PC-9 (cell line): Measurements from ENCODE around the gene NIPSNAP2. TPM values are rescaled to one million over a fixed set of nuclear protein-coding genes. Genes with fewer than 3 reads are reported as not detected.

Experiments used
- BruUV-seq: library from RNA; stranded (reverse); fragments of 400-500 nt; replicated peaks from 2 replicates; lab custom pipeline; 2021; lab: Mats Ljungman, UMichigan
- CTCF ChIA-PET: fragments of 300-600 bp; sonication (Branson Sonifier 250); formaldehyde crosslinking; loops from one replicate; lab custom pipeline; 2022; ENCODE audit warnings: antibody characterized with exemption; lab: Charles Lee
- POLR2A ChIA-PET: fragments of 300-600 bp; sonication (Branson Sonifier 250); formaldehyde crosslinking; loops from one replicate; lab custom pipeline; 2022; ENCODE audit warnings: antibody characterized with exemption; ENCODE audit not compliant: unreplicated experiment; lab: Charles Lee
- DNase-seq, 2 experiments: peaks; one replicate each; pipeline versions ENCODE4 v3.0.0 to v3.0.0-alpha.2; 2015 to 2022; ENCODE audit warnings: mixed read lengths in 1 of 2
- H2AFZ ChIP-seq: fragments of 200-600 bp; sonication (generic); 2 replicates; pipeline ENCODE4 v1.8.1; 2017; ENCODE audit warnings: antibody characterized with exemption
- H3F3A ChIP-seq: fragments of 200-600 bp; sonication (generic); 2 replicates; pipeline ENCODE4 v1.8.1; 2017; ENCODE audit warnings: antibody characterized with exemption, mild to moderate bottlenecking, low read depth; ENCODE audit not compliant: insufficient read depth
- H3K27ac ChIP-seq: fragments of 200-600 bp; sonication (generic); 2 replicates; pipeline ENCODE4 v1.6.1; 2016; ENCODE audit warnings: mixed run types
- H3K27me3 ChIP-seq: fragments of 200-600 bp; sonication (generic); 2 replicates; pipeline ENCODE4 v1.6.1; 2016; ENCODE audit warnings: low read depth, mixed run types; ENCODE audit not compliant: insufficient read depth
- H3K36me3 ChIP-seq: fragments of 200-600 bp; sonication (generic); 2 replicates; pipeline ENCODE4 v1.6.1; 2016; ENCODE audit warnings: low read depth, mixed run types
- H3K4me1 ChIP-seq: fragments of 200-600 bp; sonication (generic); replicated peaks from 2 replicates; pipeline ENCODE4 v1.6.1; 2016; ENCODE audit warnings: mixed run types; ENCODE audit not compliant: insufficient read depth
- H3K4me2 ChIP-seq: fragments of 200-600 bp; sonication (generic); 2 replicates; pipeline ENCODE4 v1.6.1; 2017; ENCODE audit warnings: mixed run types
- H3K4me3 ChIP-seq: fragments of 200-600 bp; sonication (generic); 2 replicates; pipeline ENCODE4 v1.6.1; 2016; ENCODE audit warnings: mixed run types
- H3K79me2 ChIP-seq: fragments of 200-600 bp; sonication (generic); 2 replicates; pipeline ENCODE4 v1.6.1; 2017; ENCODE audit warnings: low read depth, mixed run types
- H3K9me2 ChIP-seq: fragments of 200-600 bp; sonication (generic); 2 replicates; pipeline ENCODE4 v1.8.1; 2017; ENCODE audit warnings: mild to moderate bottlenecking; ENCODE audit not compliant: insufficient read depth
- H3K9me3 ChIP-seq: fragments of 200-600 bp; sonication (generic); 2 replicates; pipeline ENCODE4 v1.8.1; 2016; ENCODE audit warnings: low read depth; ENCODE audit not compliant: insufficient read depth
- H4K20me1 ChIP-seq: fragments of 200-600 bp; sonication (generic); 2 replicates; pipeline ENCODE4 v1.8.1; 2017; ENCODE audit not compliant: insufficient read depth
- EZH2 ChIP-seq: fragments of 200-600 bp; sonication (generic); IDR thresholded peaks from 2 replicates; pipeline ENCODE4 v1.8.0; 2017; ENCODE audit warnings: antibody characterized with exemption, low read depth
- intact Hi-C: fragments of 100-400 bp; cut with micrococcal nuclease; formaldehyde crosslinking; loops from one replicate; pipeline ENCODE4 v1.10.0; 2022; ENCODE audit not compliant: unreplicated experiment
- total RNA-seq: library from RNA; stranded (reverse); gene quantifications from 2 replicates; pipeline ENCODE4 v1.2.3, GENCODE V29; 2021
- TF ChIP-seq, protein P1 (sequence below): fragments of 200-600 bp; sonication (generic); conservative IDR thresholded peaks from 2 replicates; pipeline ENCODE4 v1.6.1; 2017; ENCODE audit warnings: mixed run types, antibody characterized with exemption, mild to moderate bottlenecking, moderate library complexity

Gene NIPSNAP2
- total RNA-seq, 1 experiment from 2014 or later: 96.1 TPM

DNA sequence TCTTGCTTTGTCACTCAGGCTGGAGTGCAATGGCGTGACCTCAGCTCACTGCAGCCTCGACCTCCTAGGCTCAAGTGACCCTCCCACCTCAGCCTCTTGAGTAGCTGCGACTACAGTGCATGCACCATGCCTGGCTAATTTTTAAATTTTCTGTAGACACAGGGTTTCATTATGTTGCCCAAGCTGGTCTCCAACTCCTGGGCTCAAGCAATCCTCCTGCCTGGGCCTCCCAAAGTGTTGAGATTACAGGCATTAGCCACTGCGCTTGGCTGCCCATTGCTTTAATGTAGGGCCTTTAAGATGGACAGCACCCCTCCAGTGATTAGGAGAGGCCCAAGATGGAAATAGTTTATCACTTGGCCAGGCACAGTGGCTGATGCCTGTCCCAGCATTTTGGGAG is 39.4 kb downstream of the NIPSNAP2 start:
- H3K36me3 ChIP-seq: peaks cover 2% of the 10 kb centered on the region; the same call in 1 of the 2 replicates
- H3K4me2 ChIP-seq: no peak overlapping the region
- no peak overlapping the region for H2AFZ ChIP-seq
- no peaks in the 10 kb centered on the region for H4K20me1 ChIP-seq
- no peak overlapping the region for H3K27ac ChIP-seq
- no peaks in the 10 kb centered on the region for H3K9me2 ChIP-seq
- no TSS peak for BruUV-seq
- no peak overlapping the region for H3K4me3 ChIP-seq
- no peaks in the 10 kb centered on the region for H3K79me2 ChIP-seq
- ChIA-PET CTCF (interaction anchor here (0.6 kb wide), 1 partner anchor 588 kb away, joined by 3 read pairs; no protein-coding TSS in a partner anchor), POLR2A (no interaction called here)
- peaks cover 18% of the 10 kb centered on the region; the same call in 1 of the 2 replicates for H3F3A ChIP-seq
- no peaks in the 10 kb centered on the region for H3K27me3 ChIP-seq
- DNase-seq: no peak
- intact Hi-C loops: no loop called here
- no peaks in the 10 kb centered on the region for H3K9me3 ChIP-seq
- TF ChIP-seq, protein P1, sequence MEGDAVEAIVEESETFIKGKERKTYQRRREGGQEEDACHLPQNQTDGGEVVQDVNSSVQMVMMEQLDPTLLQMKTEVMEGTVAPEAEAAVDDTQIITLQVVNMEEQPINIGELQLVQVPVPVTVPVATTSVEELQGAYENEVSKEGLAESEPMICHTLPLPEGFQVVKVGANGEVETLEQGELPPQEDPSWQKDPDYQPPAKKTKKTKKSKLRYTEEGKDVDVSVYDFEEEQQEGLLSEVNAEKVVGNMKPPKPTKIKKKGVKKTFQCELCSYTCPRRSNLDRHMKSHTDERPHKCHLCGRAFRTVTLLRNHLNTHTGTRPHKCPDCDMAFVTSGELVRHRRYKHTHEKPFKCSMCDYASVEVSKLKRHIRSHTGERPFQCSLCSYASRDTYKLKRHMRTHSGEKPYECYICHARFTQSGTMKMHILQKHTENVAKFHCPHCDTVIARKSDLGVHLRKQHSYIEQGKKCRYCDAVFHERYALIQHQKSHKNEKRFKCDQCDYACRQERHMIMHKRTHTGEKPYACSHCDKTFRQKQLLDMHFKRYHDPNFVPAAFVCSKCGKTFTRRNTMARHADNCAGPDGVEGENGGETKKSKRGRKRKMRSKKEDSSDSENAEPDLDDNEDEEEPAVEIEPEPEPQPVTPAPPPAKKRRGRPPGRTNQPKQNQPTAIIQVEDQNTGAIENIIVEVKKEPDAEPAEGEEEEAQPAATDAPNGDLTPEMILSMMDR: no peak
- TF ChIP-seq EZH2: no peak
- H3K4me1 ChIP-seq: no peaks in the 10 kb centered on the region

GRCh38 chr7:56007167-56007652 is 42.8 kb downstream of the NIPSNAP2 start:
- no TSS peak for BruUV-seq
- Histone ChIP-seq H3K4me3 (no peak overlapping the region), H3K79me2 (no peaks in the 10 kb centered on the region), H3K4me1 (no peaks in the 10 kb centered on the region), H3K4me2 (no peak overlapping the region), H3K9me3 (no peaks in the 10 kb centered on the region), H4K20me1 (no peaks in the 10 kb centered on the region), H3K9me2 (no peaks in the 10 kb centered on the region), H3F3A (peaks cover 18% of the 10 kb centered on the region; the same call in 1 of the 2 replicates), H3K27me3 (no peaks in the 10 kb centered on the region), H3K36me3 (peaks cover 14% of the 10 kb centered on the region; the same call in 1 of the 2 replicates), H3K27ac (no peak overlapping the region), H2AFZ (no peak overlapping the region)
- CTCF ChIA-PET: interaction anchor here (0.7 kb wide), 1 partner anchor 444 kb away, joined by 3 read pairs; no protein-coding TSS in a partner anchor
- POLR2A ChIA-PET: interaction anchor here (0.7 kb wide), 1 partner anchor 48 kb away, joined by 26 read pairs; no protein-coding TSS in a partner anchor
- peak in 1 of 2 experiments; percentile 57 for DNase-seq
- intact Hi-C loops: no loop called here
- TF ChIP-seq EZH2: no peak
- TF ChIP-seq, protein P1: no peak

GRCh38 chr7:56007891-56008290 is 43.5 kb downstream of the NIPSNAP2 start:
- H3K27ac ChIP-seq: no peak overlapping the region
- POLR2A ChIA-PET: no interaction called here
- H3K9me2 ChIP-seq: no peaks in the 10 kb centered on the region
- intact Hi-C loops: no loop called here
- CTCF ChIA-PET: interaction anchor here (0.7 kb wide), 1 partner anchor 719 kb away, joined by 3 read pairs; no protein-coding TSS in a partner anchor
- H3K79me2 ChIP-seq: no peaks in the 10 kb centered on the region
- TF ChIP-seq, protein P1: no peak
- TF ChIP-seq EZH2: no peak
- H3K36me3 ChIP-seq: peaks cover 18% of the 10 kb centered on the region; the same call in 1 of the 2 replicates
- no TSS peak for BruUV-seq
- no peak overlapping the region for H3K4me3 ChIP-seq
- H3K9me3 ChIP-seq: no peaks in the 10 kb centered on the region
- H3K4me1 ChIP-seq: no peaks in the 10 kb centered on the region
- H3K27me3 ChIP-seq: no peaks in the 10 kb centered on the region
- no peak overlapping the region for H3K4me2 ChIP-seq
- no peak overlapping the region for H2AFZ ChIP-seq
- H3F3A ChIP-seq: peaks cover 18% of the 10 kb centered on the region; the same call in 1 of the 2 replicates
- H4K20me1 ChIP-seq: no peaks in the 10 kb centered on the region
- DNase-seq: no peak
